ENCODE measurements around the gene GCHFR. TPM values are rescaled to one million over a fixed set of nuclear protein-coding genes. Genes with fewer than 3 reads are reported as not detected.

GCHFR gene
- 80.5 and 108 TPM in 2 replicates for polyA plus RNA-seq

DNA sequence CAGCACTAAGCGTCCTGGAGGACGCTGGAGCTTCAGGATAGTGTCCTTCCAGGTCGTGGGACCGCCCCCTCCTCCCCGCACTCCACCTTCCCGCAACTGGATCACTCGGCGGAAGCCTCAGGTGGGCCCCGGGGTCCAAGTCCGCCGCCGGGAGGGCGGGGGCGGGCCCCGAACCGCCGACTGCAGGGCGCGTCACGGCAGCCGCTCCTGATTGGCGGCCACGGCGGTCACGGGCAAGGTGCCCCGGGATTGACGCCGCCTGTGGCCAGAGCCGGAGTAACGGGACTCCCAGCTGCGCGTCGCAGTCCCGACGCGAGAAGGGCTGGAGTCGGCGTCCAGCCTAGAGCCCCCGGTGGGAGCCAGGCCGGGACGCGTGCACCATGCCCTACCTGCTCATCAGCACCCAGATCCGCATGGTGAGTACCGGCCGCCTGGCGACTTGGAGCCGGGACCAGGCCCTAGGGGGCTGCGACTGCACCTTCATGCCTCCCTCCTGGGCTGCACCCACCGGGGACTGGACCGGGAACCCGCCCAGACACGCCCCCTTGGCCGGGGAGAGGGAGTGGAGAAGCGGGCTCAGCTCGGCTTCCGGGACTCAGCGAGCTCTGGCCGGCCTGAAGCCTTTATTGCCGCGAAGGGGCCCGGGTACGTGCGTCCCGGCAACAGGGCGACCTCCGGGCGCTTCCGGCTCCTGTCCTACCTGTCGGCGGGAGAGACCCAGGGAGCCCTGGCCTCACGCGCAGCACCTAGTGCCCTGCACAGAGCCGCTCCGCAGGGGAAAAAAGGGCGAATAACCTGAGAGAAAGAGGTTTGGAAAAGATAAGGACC, at the start of gene GCHFR:
Gene GCHFR (plus strand): TSS at position 268 of the 828 bp plus-strand sequence. CDS start 113 bp downstream, at position 381.

DNA sequence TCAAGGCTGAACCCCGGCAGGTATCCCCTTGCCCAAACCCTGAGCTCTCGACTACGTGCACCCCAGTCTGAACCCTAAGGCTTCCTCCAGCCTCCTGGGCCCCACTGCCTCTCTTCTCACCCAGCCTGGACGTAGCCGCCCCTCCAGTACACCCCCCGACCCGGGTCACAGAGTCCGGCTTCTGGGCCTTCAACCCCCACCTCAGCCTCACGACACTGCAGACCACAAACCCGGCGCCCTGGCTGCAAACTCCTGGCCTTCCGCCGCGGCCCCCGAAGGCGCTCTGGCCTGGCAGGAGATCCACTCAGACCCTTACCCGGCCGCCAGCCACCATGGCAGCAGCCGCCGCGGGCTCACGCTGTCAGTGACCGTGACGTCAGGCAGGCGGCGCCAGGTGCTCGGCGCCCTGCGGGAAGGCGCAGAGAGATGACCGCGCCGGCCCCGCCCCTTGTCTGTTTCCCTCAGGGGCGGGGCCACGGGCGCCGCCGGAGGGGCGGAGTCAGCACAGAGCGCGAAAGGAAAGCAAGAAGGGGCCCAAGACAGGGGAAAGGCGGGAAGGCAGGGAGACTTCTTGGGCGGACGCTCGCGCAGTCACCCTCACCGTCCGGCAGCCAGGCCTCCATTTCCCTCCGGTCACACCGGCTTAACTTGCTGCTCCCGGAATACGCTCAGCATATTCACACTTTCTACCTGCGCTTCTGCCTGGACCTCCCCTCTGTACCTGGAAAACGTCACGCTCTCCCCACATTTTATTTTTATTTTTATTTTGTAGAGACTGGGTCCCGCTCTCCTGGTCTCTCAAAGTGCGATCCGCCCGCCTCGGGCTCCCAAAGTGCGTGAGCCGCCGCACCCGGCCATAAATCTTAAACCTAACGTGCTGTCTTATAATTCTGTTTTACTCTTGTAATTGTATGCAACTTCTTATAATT, 8.7 kb upstream of the GCHFR start, which contains the start of gene RMDN3:
Gene RMDN3 (minus strand): TSS at position 372 of the 929 bp plus-strand sequence. CDS start 471 bp downstream, outside the sequence.

DNA sequence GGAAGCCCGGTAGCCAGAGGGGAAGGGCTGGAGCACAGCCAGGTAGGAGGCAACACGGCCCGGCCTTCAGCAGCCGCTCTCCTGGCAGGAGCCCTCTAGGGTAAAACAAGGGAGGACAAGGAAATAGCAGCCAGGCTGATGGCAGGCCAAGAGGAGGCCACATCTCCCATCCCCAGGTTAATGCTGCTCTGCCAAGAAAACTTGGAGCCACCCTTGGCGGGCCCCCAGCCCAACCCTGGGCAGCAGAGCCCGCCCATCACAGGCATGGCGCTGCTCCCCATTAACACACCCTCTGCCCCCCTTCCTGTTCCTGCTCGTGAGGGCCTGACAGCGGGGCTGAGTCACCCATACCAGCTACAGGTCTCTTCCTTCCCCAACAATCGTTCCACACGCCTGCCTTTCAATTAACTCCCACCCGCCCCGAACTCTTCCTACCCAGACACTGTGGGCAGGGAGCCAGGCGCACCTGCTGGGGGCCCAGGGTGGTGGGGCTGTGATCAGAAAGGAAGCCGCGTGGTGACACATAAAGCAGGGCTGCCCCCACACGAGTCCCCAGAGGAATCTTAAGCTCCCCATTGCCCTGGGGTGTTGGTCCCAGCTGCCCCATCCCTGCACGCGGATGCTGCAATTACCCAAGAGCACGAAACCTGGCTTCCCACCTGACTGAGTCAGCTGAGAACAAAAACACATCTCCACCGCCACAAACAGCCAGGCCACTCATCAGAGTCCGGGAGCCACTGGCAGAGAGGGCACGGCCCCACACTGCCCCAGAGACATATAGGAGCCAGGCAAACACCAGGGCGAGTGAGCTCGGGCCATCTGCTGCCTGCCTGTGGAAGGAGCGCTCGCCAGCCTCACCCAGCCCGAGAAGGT, 5.6 kb downstream of the GCHFR start, which contains the start of gene C15orf62:
Gene C15orf62 (plus strand): TSS at position 707 of the 873 bp plus-strand sequence. CDS start 516 bp downstream, outside the sequence.

DNA sequence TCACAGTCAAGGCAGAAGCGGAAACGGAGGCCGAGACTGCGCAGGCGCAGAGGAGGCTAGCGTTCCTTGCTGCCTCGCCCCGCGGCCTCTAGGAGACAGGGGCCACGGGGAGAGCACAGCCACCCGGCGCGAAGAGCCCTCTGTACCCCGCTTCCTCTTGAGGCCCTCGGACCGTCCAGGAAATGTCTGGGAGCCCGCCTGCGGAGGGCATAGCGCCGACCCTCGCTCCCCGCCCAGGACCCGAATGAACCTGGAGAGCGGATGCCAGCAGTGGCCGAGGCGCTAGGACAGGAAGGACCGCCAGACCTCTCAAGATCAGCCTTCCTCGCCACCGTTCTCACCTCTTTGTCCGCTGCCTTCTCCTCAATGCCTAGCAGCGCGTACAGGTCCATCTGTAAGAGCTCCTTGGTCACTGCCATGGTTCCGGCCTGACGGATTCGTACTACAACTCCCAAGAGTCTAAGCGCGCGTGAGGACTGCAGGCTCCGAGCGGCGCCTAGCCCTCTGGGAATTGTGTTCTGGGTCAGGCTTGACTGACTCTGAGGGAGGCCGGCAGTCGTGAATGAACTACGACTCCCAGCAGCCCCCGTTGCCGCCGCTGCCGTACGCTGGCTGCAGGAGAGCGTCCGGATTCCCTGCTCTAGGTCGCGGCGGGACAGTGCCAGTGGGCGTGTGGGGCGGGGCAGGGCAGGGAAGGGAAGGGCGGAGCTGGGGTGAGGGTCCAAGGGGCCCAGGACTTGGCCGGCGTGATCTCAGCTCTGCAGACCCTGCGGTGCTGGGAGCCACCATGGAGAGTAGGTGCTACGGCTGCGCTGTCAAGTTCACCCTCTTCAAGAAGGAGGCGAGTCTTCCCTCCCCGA, 43.4 kb downstream of the GCHFR start, which contains the start of the genes DNAJC17 and ZFYVE19:
Gene DNAJC17 (minus strand): TSS at position 446 of the 860 bp plus-strand sequence. CDS start 27 bp downstream, at position 419.
Gene ZFYVE19 (plus strand): TSS at position 62 of the 860 bp plus-strand sequence. CDS start 501 bp downstream, at position 563.

Other genes starting within 250 kb of the GCHFR start
- gene CCDC32, start 199.0 kb upstream of the GCHFR start, polyA plus RNA-seq = 23.8 and 38.7 TPM in 2 replicates
- gene RPUSD2, start 194.8 kb upstream of the GCHFR start, polyA plus RNA-seq = 2.1 and 5.3 TPM in 2 replicates
- not detected in 2 replicates for gene KNL1, start 169.8 kb upstream of the GCHFR start, polyA plus RNA-seq
- gene RAD51, start 68.9 kb upstream of the GCHFR start, polyA plus RNA-seq = 2.2 TPM in 1 of 2 replicates, not detected in the other
- gene RMDN3, start 8.8 kb upstream of the GCHFR start, polyA plus RNA-seq = 22.7 and 31.4 TPM in 2 replicates
- gene C15orf62, start 5.9 kb downstream of the GCHFR start, polyA plus RNA-seq = 0.21 TPM in 1 of 2 replicates, not detected in the other
- 1.5 and 2.9 TPM in 2 replicates for gene ZFYVE19, start 43.0 kb downstream of the GCHFR start, polyA plus RNA-seq
- 11.7 and 25.3 TPM in 2 replicates for gene DNAJC17, start 43.4 kb downstream of the GCHFR start, polyA plus RNA-seq
- not detected in 2 replicates for gene PPP1R14D, start 64.6 kb downstream of the GCHFR start, polyA plus RNA-seq
- gene SPINT1, start 80.0 kb downstream of the GCHFR start, polyA plus RNA-seq = not detected in 2 replicates
- gene RHOV, start 110.2 kb downstream of the GCHFR start, polyA plus RNA-seq = 0.36 TPM in 1 of 2 replicates, not detected in the other
- gene VPS18, start 130.4 kb downstream of the GCHFR start, polyA plus RNA-seq = 9.3 and 11.5 TPM in 2 replicates
- gene DLL4, start 165.3 kb downstream of the GCHFR start, polyA plus RNA-seq = 0.08 TPM in 1 of 2 replicates, not detected in the other
- 3.4 and 4.8 TPM in 2 replicates for gene CHAC1, start 189.4 kb downstream of the GCHFR start, polyA plus RNA-seq